ENCODE results near the gene MRPS24. TPM values are rescaled to one million over a fixed set of nuclear protein-coding genes. Genes with fewer than 3 reads are reported as not detected.

The MRPS24 gene
- total and polyA plus RNA-seq, 8 donors, result 42.2 to 77.0 (median 59.4) TPM

- H3K9me3 ChIP-seq, result no peaks in the 10 kb centered on the region
- FAIRE-seq, result no peak
- WGBS, 2 donors, result 31 to 34% methylated on average over 7 of the region's 7 CpGs
- no peak for TF ChIP-seq CTCF (IDR thresholded peaks at IDR 0.05)
- peaks cover 6 to 8% (median 8%) of the 10 kb centered on the region in 3 donors for H3K4me1 ChIP-seq
- ATAC-seq, result peak in 2 of 4 donors; percentile 27 to 31
- no peaks in the 10 kb centered on the region for H3K27me3 ChIP-seq
- peaks cover 0 to 6% (median 0%) of the 10 kb centered on the region in 3 donors for H3K36me3 ChIP-seq
- H3K27ac ChIP-seq, result peak overlapping the region in 1 of 4 donors; percentile 83
- DNase-seq, result no peak
- intact Hi-C loops (cut with DNase I), result no loop called here
- peak overlapping the region in 3 of 4 donors; percentile 57 to 74 (median 64) for H3K4me3 ChIP-seq
Measured at GRCh38 chr7:43868181-43868580, 1.1 kb downstream of the MRPS24 start.

- peaks cover 6 to 8% (median 8%) of the 10 kb centered on the region in 3 donors for H3K4me1 ChIP-seq
- H3K4me3 ChIP-seq, result no peak overlapping the region
- 84 to 85% methylated on average over 3 of the region's 3 CpGs for WGBS, 2 donors
- H3K27ac ChIP-seq, result no peak overlapping the region
- FAIRE-seq, result no peak
- H3K9me3 ChIP-seq, result no peaks in the 10 kb centered on the region
- H3K36me3 ChIP-seq, result peaks cover 0 to 6% (median 0%) of the 10 kb centered on the region in 3 donors
- no peak for ATAC-seq
- H3K27me3 ChIP-seq, result no peaks in the 10 kb centered on the region
- no peak for TF ChIP-seq CTCF (IDR thresholded peaks at IDR 0.05)
- no peak for DNase-seq
- intact Hi-C loops (cut with DNase I), result no loop called here
Measured at GRCh38 chr7:43865277-43865676, 4.0 kb downstream of the MRPS24 start.

GRCh38 chr7:43864126-43864525 is 5.2 kb downstream of the MRPS24 start:
- no peak for TF ChIP-seq CTCF (IDR thresholded peaks at IDR 0.05)
- WGBS, 2 donors, result 90 to 94% methylated on average over 8 of the region's 8 CpGs
- no peak overlapping the region for H3K4me3 ChIP-seq
- no peaks in the 10 kb centered on the region for H3K27me3 ChIP-seq
- peaks cover 6 to 8% (median 8%) of the 10 kb centered on the region in 3 donors for H3K4me1 ChIP-seq
- intact Hi-C loops (cut with DNase I), result no loop called here
- H3K36me3 ChIP-seq, result peaks cover 0 to 6% (median 0%) of the 10 kb centered on the region in 3 donors
- no peak for DNase-seq
- ATAC-seq, result no peak
- no peaks in the 10 kb centered on the region for H3K9me3 ChIP-seq
- no peak for FAIRE-seq
- no peak overlapping the region for H3K27ac ChIP-seq

- no peak for ATAC-seq
- TF ChIP-seq CTCF (IDR thresholded peaks at IDR 0.05), result no peak
- FAIRE-seq, result no peak
- 89 to 91% methylated on average over 1 of the region's 1 CpG for WGBS, 2 donors
- Histone ChIP-seq H3K27ac (no peak overlapping the region), H3K36me3 (no peaks in the 10 kb centered on the region), H3K4me1 (no peaks in the 10 kb centered on the region), H3K4me3 (no peak overlapping the region), H3K27me3 (no peaks in the 10 kb centered on the region), H3K9me3 (no peaks in the 10 kb centered on the region)
- intact Hi-C loops (cut with DNase I), result no loop called here
- no peak for DNase-seq
Measured at GRCh38 chr7:43856996-43857395, 12.3 kb downstream of the MRPS24 start.

- Histone ChIP-seq H3K9me3 (no peaks in the 10 kb centered on the region), H3K4me1 (no peaks in the 10 kb centered on the region), H3K4me3 (no peak overlapping the region), H3K27me3 (no peaks in the 10 kb centered on the region), H3K27ac (no peak overlapping the region), H3K36me3 (no peaks in the 10 kb centered on the region)
- WGBS, 2 donors, result 75 to 79% methylated on average over 4 of the region's 4 CpGs
- FAIRE-seq (no peak), DNase-seq (no peak), ATAC-seq (no peak)
- TF ChIP-seq CTCF (IDR thresholded peaks at IDR 0.05), result no peak
- intact Hi-C loops (cut with DNase I), result no loop called here
Measured at GRCh38 chr7:43856316-43856715, 13.0 kb downstream of the MRPS24 start.
